Stimulated activated naive CD4-positive, alpha-beta T cell treated with Interleukin-2 at 50 U/mL for 16 hours (primary cell): ENCODE results near the gene IFNG.

Source experiments
- DNase-seq: peaks from one replicate; lab custom pipeline; 2025; lab: John Stamatoyannopoulos, UW

IFNG gene

DNA sequence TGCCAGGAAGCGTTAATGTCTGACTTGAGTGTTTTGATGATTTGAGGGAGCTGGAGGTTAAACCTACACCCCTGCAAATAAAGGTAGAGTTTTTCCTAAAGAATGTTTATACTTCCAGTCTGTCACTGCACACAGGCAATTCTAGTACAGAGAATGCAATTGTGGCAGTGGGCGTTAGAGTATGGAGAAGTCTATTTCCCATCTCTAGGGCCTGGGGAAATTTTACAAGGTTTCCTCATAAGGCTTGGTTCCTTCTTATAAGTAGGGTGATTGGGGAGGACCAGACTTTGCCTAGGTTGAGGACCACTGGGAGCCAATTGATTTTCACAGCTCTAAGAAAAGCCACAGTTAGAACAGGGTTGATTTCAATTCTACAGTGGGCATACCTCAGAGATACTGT, 44.3 kb downstream of the IFNG start:
- no peak for DNase-seq

DNA sequence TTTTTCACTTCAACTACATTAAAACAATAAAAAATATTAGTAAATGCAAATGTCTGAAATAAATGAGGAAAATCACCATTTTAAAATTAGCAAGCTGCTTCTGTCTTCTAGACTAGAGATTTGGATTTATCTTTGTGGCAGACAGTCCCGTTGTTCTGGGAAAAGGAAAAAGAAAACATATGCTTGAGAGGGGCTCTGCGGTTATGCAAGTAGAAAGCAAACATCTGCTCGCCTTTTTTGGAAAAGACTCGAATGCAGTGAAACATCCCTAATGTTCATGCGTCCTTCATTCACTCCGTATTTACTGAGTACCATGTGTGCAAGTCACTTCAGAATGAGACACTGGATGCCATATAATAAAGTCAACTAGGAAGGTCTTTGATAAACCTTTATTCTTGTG, 44.9 kb downstream of the IFNG start:
- DNase-seq, result no peak

DNA sequence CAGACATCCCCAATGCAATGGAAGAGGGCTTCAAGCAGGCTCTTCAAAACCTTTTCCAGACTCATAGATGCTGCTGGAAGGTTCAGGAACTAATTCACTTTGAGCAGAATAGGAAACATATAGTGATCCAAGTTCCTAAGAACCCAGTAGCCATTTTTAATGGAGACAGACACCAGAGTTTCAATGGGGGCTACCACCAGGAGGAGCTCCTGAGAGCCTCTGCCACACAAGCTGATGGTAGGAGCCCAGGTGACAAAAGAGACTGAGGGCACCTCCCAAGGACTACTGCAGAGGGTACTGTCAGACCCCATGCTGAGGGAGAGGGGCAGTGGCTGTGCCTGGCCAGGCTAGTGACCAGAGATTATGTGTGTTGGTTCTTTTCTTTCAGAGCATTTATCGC, 45.9 kb downstream of the IFNG start:
- DNase-seq, result peak; percentile 32

DNA sequence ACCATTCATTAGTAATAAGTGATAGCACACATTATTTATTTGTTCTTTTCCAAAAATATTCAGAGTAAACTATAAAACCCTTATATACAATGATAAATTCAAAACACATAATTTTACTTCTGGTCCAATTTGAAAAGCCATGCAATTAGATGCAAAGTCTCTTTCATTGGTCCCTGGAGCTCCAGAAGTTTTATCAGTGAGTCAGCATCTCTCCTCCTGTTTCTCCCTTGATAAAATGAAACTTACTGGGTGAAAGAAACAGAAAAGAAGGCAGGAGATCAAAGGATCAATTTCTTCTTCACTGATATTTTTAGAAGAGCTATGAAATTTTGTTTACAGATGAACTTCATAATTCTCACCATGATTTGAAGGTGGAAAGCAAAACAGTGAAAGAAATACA, 47.5 kb downstream of the IFNG start:
- DNase-seq, result no peak

DNA sequence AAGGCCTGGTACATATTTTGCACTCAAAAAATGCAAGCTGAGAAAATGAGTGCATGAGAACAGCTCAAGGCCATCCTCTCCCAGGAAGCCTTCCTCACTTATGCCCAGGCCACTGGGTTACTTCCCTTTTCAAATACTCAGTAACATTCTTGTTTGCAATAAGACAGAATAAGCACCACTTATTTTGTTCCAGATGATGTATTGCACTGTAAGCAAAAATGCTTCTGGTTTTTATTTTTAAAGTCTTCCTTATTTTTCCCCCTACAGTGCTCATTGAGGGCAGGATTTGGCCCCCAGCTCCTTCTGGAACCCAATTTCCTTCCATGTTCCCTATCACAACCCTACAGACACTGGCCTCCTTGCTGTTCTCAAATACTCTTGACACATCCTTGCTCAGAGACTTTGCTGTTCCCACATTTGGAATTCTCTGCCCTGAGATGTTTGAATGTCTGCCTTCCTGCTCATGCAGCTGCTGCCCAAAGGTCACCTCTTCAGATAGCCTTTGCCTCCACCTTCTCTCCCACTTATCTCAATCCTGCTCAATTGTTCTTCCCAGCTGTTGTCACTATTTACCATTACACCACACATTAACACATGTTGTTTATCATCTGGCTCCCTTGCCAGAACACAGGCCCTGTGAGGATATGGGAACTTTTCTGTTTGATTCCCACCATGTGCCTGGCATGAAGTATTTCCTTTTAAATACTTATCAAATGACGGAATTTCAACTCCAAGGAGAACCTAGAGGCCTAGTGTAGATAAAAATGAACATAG, 49.9 kb downstream of the IFNG start:
- DNase-seq, result no peak

DNA sequence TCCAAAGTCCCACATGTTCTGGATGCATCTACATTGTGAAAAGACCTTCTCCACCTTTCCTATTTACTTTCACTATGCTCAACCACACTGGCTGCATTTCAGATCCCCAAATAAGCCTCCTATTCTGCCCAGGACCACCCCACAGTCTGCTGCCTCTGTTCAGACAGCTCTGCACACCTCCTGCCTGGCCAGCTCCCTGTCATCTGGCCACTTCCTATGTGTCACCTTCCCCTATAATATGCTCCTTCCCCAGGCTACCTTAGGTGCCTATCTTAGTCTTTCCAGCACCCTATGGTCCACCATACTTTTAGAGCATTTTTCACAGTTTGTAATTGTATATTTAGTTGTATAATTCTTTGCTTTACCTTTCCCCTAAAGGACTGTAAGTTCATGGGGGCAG, 50.5 kb downstream of the IFNG start:
- no peak for DNase-seq

DNA sequence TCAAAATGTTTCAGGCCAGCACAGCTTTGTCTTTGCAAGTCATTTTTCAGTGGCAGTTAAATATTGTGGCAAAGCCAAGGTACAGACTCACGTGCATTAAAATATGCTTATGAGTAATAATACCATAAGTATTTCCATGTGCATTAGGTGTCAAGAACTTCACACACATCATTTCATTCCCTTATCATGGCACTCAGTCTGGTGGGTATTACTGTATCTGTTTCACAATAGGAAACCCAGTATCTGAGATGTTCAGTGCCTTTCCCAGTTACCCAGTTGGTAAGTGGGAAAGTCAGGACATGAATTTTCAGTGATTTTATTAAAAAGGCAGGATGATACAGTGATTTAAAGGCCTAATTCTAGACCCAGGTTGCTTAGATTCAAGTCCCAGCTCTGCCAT, 52.9 kb downstream of the IFNG start:
- no peak for DNase-seq

DNA sequence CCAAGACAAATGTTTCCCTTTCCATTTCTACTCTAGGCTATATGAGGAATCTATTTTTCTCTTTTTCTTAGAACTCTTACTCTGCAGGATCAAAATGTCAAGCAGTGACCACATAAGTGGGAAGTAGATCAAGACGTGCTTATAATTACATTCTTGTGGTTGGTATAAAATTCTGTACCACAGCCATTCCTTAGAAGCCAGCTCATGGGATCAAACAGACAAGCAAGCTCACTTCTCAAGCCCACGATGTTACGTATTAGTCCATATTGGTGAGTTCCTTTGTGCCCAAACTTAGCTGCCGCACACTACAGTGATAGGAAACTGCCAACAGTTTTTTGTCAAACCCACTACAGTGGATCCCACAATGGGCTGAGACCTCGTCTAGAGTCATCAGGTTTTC, 53.4 kb downstream of the IFNG start:
- DNase-seq, result no peak
